ENCODE measurements around the gene GDAP1L1.
"Not testable (repeated sequence)": the region's sequence is repeated elsewhere in the genome, so short reads cannot be mapped to it uniquely, and the experiment has no call there.

DNA sequence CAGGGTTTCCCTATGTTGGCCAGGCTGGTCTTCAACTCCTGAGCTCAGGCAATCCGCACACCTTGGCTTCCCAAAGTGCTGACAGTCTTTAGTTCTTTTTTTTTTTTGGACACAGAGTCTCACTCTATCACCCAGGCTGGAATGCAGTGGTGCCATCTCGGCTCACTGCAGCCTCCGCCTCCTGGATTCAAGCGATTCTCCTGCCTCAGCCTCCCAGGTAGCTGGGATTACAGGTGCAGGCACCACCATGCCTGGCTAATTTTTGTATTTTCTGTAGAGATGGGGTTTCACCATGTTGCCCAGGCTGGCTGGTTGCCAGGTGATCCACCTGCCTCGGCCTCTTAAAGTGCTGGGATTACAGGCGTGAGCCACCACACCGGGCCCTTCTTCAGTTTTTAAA lies 80.6 kb downstream of the GDAP1L1 start:
- TF ChIP-seq, protein P1, sequence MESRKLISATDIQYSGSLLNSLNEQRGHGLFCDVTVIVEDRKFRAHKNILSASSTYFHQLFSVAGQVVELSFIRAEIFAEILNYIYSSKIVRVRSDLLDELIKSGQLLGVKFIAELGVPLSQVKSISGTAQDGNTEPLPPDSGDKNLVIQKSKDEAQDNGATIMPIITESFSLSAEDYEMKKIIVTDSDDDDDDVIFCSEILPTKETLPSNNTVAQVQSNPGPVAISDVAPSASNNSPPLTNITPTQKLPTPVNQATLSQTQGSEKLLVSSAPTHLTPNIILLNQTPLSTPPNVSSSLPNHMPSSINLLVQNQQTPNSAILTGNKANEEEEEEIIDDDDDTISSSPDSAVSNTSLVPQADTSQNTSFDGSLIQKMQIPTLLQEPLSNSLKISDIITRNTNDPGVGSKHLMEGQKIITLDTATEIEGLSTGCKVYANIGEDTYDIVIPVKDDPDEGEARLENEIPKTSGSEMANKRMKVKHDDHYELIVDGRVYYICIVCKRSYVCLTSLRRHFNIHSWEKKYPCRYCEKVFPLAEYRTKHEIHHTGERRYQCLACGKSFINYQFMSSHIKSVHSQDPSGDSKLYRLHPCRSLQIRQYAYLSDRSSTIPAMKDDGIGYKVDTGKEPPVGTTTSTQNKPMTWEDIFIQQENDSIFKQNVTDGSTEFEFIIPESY (IDR thresholded peaks at IDR 0.05), result not testable (repeated sequence)
- not testable (repeated sequence) for TF ChIP-seq CTCF (IDR thresholded peaks at IDR 0.05; ENCODE audit: low read depth, low read length, missing input control); JUND (IDR thresholded peaks at IDR 0.05); RAD21 (IDR thresholded peaks at IDR 0.05); RXRA (IDR thresholded peaks at IDR 0.05)
- TF ChIP-seq, protein P2, sequence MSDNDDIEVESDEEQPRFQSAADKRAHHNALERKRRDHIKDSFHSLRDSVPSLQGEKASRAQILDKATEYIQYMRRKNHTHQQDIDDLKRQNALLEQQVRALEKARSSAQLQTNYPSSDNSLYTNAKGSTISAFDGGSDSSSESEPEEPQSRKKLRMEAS (IDR thresholded peaks at IDR 0.05), result not testable (repeated sequence)
